ENCODE results near the gene TWF2.

Gene TWF2

GRCh38 chr3:52248816-52249547 is 10.0 kb upstream of the TWF2 start:
- no peak overlapping the region for H3K4me3 ChIP-seq (replicated peaks; ENCODE audit: insufficient read depth, low read length)
- no peak overlapping the region for H3K27ac ChIP-seq (replicated peaks)
- H3K27me3 ChIP-seq (ENCODE audit: insufficient read depth, poor library complexity, severe bottlenecking): no peaks in the 10 kb centered on the region
- DNase-seq (ENCODE audit: low read depth in 1 of 2, low spot score in 1 of 2): no peak
- TF ChIP-seq, protein P1, sequence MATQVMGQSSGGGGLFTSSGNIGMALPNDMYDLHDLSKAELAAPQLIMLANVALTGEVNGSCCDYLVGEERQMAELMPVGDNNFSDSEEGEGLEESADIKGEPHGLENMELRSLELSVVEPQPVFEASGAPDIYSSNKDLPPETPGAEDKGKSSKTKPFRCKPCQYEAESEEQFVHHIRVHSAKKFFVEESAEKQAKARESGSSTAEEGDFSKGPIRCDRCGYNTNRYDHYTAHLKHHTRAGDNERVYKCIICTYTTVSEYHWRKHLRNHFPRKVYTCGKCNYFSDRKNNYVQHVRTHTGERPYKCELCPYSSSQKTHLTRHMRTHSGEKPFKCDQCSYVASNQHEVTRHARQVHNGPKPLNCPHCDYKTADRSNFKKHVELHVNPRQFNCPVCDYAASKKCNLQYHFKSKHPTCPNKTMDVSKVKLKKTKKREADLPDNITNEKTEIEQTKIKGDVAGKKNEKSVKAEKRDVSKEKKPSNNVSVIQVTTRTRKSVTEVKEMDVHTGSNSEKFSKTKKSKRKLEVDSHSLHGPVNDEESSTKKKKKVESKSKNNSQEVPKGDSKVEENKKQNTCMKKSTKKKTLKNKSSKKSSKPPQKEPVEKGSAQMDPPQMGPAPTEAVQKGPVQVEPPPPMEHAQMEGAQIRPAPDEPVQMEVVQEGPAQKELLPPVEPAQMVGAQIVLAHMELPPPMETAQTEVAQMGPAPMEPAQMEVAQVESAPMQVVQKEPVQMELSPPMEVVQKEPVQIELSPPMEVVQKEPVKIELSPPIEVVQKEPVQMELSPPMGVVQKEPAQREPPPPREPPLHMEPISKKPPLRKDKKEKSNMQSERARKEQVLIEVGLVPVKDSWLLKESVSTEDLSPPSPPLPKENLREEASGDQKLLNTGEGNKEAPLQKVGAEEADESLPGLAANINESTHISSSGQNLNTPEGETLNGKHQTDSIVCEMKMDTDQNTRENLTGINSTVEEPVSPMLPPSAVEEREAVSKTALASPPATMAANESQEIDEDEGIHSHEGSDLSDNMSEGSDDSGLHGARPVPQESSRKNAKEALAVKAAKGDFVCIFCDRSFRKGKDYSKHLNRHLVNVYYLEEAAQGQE (IDR thresholded peaks at IDR 0.05; ENCODE audit: insufficient replicate concordance, low read depth): no peak
- no peak; the same call in 1 of the 2 replicates for TF ChIP-seq POLR2AphosphoS5 (IDR thresholded peaks at IDR 0.05; ENCODE audit: low read depth)
- no peak for TF ChIP-seq CTCF (IDR thresholded peaks at IDR 0.05; ENCODE audit: insufficient read depth, low read length)
- TF ChIP-seq GABPA (IDR thresholded peaks at IDR 0.05; ENCODE audit: low read depth): no peak
- TF ChIP-seq SPI1 (IDR thresholded peaks at IDR 0.05; ENCODE audit: borderline replicate concordance, low read depth): no peak

DNA sequence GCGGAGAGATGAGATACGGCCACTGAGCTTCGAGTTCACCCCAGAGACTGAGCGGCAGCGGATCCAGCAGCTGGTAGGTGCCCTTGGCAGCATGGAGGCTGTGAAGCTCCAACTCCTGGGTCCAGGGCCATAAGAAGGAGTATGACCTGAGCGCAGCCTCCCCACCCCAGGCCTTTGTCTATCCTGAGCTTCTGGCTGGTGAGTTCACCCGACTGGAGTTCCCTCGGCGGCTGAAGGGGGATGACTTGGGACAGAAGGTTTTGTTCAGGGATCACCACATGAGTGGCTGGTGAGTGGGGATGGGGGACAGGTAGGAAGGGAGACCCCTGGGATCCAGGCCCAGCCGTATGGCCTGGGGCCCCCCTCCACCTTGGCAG is 9.2 kb upstream of the TWF2 start:
- Histone ChIP-seq H3K27ac (replicated peaks) (no peak overlapping the region), H3K27me3 (ENCODE audit: insufficient read depth, poor library complexity, severe bottlenecking) (no peaks in the 10 kb centered on the region), H3K4me3 (replicated peaks; ENCODE audit: insufficient read depth, low read length) (no peak overlapping the region)
- no peak for TF ChIP-seq CTCF (IDR thresholded peaks at IDR 0.05; ENCODE audit: insufficient read depth, low read length)
- TF ChIP-seq, protein P1 (IDR thresholded peaks at IDR 0.05; ENCODE audit: insufficient replicate concordance, low read depth): no peak
- no peak for TF ChIP-seq GABPA (IDR thresholded peaks at IDR 0.05; ENCODE audit: low read depth)
- no peak for TF ChIP-seq SPI1 (IDR thresholded peaks at IDR 0.05; ENCODE audit: borderline replicate concordance, low read depth)
- TF ChIP-seq POLR2AphosphoS5 (IDR thresholded peaks at IDR 0.05; ENCODE audit: low read depth): no peak
- DNase-seq (ENCODE audit: low read depth in 1 of 2, low spot score in 1 of 2): no peak

DNA sequence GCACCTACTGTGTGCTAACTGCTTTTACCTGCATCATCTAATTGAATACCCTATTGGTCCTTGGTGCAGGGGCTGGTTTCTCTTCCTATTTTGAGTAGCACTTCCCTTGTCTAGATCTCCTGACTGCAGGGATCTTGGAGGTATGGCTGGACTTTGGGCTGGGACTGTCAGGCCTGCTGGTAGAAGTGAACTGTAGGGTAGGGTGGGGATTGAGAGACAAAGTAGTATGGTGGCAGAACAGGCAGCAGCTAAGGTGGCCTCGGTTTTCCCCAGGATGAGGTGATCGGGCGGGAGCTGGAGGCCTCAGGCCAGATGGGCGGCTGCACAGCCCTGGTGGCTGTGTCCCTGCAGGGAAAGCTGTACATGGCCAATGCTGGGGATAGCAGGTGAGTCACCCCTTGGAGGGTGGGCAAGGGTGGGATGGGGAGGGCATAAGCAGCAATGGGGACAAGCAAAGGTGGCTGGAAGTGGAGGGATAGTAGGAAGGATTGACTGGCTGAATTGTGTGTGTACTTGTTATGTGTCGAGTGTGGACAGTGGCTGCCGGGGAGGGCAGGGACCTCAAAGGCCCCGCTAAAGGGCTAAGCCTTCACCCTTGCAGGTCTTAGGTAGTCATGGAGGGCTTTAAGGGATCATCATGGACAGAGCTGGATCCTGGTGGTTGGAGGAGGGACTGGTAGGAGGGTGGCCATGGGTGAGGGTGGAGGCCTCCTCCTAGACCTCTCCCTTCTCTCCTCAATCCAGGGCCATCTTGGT is 8.6 kb upstream of the TWF2 start:
- no peaks in the 10 kb centered on the region for H3K27me3 ChIP-seq (ENCODE audit: insufficient read depth, poor library complexity, severe bottlenecking)
- TF ChIP-seq CTCF (IDR thresholded peaks at IDR 0.05; ENCODE audit: insufficient read depth, low read length) (no peak), POLR2AphosphoS5 (IDR thresholded peaks at IDR 0.05; ENCODE audit: low read depth) (no peak), SPI1 (IDR thresholded peaks at IDR 0.05; ENCODE audit: borderline replicate concordance, low read depth) (no peak), GABPA (IDR thresholded peaks at IDR 0.05; ENCODE audit: low read depth) (no peak)
- TF ChIP-seq, protein P1 (IDR thresholded peaks at IDR 0.05; ENCODE audit: insufficient replicate concordance, low read depth): no peak
- no peak for DNase-seq (ENCODE audit: low read depth in 1 of 2, low spot score in 1 of 2)
- H3K27ac ChIP-seq (replicated peaks): no peak overlapping the region
- no peak overlapping the region for H3K4me3 ChIP-seq (replicated peaks; ENCODE audit: insufficient read depth, low read length)
